Left ventricle myocardium superior (tissue), 1 donor: ENCODE measurements around the gene NAPB. TPM values are rescaled to one million over a fixed set of nuclear protein-coding genes. Genes with fewer than 3 reads are reported as not detected.

ENCODE experiments used
- ATAC-seq: fragments of 200-7000 bp; cut with Tn5 transposase; one replicate; pipeline ENCODE4 v1.9.1; 2020; ENCODE audit warnings: mild to moderate bottlenecking, moderate library complexity
- DNase-seq: peaks from one replicate; pipeline ENCODE4 v3.0.0-alpha.2; 2020
- intact Hi-C: fragments of 100-400 bp; cut with micrococcal nuclease; formaldehyde crosslinking; loops from one replicate; pipeline ENCODE4 v1.11.0; 2022
- total RNA-seq: library from RNA; stranded (reverse); fragmentation: NEBNext Ultra II Directional; extraction: Animal tissue kit (Norgen Biotek cat#: 25700); gene quantifications from one replicate; pipeline ENCODE4 v1.2.1, GENCODE V29; 2021
- donor health status: DM: no; HTN: yes; CAD: no; lungs with severe emphysema.

The NAPB gene
- total RNA-seq, 1 donor from 2014 or later = 6.0 TPM

DNA sequence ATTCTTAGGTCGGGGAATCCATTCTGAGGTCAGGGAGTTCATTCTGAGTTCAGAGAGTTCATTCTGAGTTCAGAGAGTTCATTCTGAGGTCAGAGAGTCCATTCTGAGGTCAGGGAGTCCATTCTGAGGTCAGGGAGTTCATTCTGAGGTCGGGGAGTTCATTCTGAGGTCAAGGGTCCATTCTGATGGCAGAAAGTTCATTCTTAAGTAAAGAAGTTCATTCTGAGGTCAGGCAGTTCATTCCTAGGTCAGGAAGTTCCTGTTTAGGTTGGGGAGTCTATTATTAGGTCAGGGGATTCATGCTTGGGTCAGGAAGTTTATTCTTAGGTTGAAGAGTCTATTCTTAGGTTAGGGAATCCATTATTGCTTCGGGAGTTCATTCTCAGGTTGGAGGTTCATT is 87.2 kb downstream of the NAPB start:
- intact Hi-C loops = no loop called here
- ATAC-seq = peak; percentile 30

DNA sequence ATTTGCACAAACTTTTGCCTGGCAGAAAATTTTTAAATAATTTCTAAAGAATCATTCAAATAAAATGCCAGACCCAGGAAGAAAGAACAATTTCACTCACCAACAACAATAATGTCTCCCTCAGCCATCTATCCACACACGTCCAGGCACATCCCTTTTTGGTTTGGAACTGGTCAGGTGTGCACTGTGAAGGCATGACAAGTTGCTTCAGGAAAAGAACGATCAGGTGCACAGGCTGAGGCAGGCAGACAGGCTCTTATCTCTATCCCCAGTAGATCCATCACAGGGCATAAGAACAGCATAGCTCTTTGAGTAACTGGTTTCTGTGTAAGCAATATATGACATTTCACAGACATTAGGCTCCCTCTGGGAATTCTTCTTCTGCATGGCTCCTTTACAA is 88.8 kb downstream of the NAPB start:
- ATAC-seq (no peak), DNase-seq (no peak)
- intact Hi-C loops = no loop called here

More for the DNA sequence above, 87.2 kb downstream of the NAPB start:
- DNase-seq = no peak

DNA sequence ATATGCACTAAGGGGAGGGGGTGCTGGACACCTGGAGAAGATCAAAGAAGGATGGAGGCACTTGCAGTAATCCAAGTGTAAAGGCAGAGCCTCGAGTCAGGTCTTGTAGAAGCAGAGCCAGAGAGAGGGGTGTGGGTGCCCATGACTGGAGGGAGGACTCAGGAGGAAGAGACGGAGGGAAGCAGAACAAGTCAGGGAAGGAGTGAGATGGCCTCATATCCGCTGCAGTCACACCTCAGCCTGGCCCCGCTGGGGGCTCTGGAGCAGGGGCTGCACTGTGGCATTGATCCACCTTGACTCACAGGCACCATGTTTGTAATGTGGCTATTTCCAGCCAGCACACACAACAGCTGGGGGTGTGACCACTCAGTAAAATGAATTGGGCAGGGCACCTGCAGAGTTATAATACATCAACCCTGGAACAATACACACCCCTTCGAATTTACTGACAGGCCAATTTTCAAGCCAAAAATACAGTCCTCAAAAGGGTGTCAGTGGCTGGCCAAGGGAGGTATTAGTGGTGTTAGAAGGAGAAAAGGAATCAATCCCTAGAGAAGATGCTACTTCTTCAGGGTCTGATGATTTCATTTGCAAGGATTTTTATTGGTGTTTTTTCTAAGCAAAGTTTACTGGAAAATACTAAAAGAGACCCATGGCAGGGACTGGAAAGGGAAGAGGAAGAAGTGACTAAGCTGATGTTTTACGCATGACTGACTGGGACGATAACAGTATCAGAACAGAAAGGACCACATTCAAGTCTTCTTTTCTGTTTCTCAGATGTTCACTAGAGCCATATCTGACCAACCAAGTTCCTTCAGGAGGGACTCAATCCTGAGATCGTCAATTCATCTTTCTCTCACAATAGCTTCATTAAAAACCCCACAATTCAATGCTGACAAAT is 89.6 kb downstream of the NAPB start:
- ATAC-seq (no peak), DNase-seq (no peak)
- intact Hi-C loops = no loop called here

DNA sequence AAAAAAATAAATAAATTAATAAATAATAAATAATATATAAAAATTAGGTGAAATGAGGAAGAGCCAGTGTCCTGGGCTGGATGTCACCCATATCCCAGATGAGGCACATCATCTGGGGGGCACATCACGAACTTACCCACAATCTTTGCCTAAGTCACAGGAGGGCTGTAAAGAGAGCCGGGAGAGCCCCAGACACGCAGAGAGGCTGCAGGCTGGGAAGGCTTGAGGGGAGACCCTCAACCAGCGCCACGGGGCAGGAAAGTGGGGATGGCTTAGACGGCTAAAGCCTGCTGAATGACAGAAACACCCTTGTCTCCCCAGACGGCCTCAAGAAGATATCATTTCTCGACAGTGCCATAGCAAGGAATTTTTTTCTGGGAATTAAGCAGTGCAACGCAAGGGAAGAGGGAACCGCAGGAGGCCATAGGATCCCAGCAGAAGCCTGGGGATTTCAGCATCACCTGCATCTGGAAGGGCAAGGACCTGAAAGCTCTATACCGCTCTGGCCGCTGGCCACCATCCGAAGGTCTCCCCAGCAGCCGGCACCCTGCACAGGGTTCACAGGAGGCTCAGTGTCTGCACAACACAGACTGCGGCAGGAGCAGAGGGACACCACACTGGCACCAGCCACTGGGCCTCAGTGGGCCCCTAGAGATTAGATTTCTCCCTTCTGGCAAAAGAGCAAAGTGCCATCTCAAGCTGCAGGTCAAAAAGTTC is 93.5 kb downstream of the NAPB start:
- ATAC-seq = no peak
- no peak for DNase-seq
- intact Hi-C loops = no loop called here

DNA sequence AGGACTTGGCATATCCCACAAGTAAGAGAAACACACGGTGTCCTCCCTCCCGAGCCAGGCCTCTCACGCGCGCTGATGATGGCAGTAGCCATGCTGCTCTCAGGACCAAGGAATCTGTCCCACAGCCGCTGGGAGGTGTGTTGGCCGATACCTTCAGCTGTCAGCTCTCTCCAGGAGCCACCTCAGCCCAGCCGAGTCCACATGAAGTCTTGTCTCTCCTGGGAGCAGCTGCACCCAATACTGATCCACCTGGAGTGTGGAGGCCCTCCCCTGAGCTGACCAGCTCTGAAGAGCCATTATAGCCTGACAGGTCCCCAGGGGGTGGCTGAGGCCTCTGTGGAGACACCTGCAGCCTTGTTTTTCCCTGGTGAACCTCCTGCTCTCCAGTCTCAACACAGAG is 94.5 kb downstream of the NAPB start:
- ATAC-seq (no peak), DNase-seq (no peak)
- intact Hi-C loops = no loop called here

DNA sequence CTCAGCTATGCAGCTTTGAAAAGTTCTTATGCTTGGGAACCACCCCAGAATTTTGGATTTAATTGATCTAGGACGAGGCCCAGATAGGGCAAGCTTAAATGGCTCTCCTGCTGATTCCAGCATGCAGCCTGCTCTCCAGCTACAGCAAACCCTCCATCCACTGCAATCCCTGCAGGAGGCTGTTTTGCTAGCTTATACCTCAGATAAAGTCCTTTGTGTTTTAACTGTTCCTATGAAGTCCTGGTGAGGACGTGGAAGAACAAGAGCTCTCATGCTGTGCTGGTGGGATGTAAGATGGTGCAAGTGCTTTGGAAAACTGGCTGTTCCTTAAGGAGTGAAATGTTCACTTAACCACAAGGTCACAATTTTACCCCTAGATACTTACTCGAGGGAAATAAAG is 96.2 kb downstream of the NAPB start:
- DNase-seq = no peak
- intact Hi-C loops = no loop called here
- ATAC-seq = no peak

Other genes with a start within 250 kb of the NAPB start
- gene NXT1, start 70.7 kb downstream of the NAPB start, total RNA-seq = 6.0 TPM
- 26.7 TPM for gene GZF1, start 59.3 kb downstream of the NAPB start, total RNA-seq
- not detected for gene CSTL1, start 18.2 kb upstream of the NAPB start, total RNA-seq
- not detected for gene CST11, start 31.4 kb upstream of the NAPB start, total RNA-seq
- gene CST8, start 69.6 kb upstream of the NAPB start, total RNA-seq = not detected
- not detected for gene CST9L, start 147.0 kb upstream of the NAPB start, total RNA-seq
- not detected for gene CST9, start 184.4 kb upstream of the NAPB start, total RNA-seq
- gene CST3, start 216.5 kb upstream of the NAPB start, total RNA-seq = 887 TPM